Ovary (tissue), 3 donors: ENCODE measurements around the gene RIC8B.

ENCODE experiments used
- EP300 ChIP-seq: sonication (generic); formaldehyde crosslinking; IDR thresholded peaks from one replicate; pipeline ENCODE4 v1.6.1; 2017; ENCODE audit warnings: antibody characterized with exemption
- POLR2A ChIP-seq: fragments of 450-650 bp; IDR thresholded peaks from one replicate; pipeline ENCODE4 v1.6.1; 2017; ENCODE audit warnings: antibody characterized with exemption, mild to moderate bottlenecking, moderate library complexity
- TF ChIP-seq, protein P1 (sequence below), 3 donors: fragments of 450-650 bp in 2 of 3; fragments of 200-600 bp in 1 of 3; IDR thresholded peaks; one replicate each; pipeline versions ENCODE4 v1.5.1 to v1.8.0; 2016 to 2022; ENCODE audit warnings: antibody characterized with exemption in 3 of 3, mild to moderate bottlenecking in 1 of 3
- donor health status: DM: no; HTN: no; CAD: no.

DNA sequence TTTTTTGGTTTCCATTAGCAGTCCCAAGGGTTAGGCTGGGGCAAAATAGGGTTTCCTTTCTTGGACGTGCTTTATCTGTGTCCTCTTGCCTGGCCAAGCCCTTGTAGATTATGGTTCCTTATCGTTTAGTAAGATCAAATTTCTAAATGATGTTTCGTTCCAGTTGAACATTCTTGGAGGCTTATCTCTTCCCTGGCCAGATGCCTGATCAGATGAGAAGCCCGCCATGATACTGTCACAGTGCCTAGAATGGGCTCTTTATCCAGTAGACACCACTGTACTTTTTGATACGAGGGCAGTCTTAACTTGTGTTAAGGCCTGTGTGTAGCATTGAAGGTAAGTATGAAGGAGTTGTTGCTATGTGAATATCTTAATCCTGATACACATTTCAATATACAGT lies 105.1 kb downstream of the RIC8B start:
- TF ChIP-seq POLR2A: no peak
- TF ChIP-seq, protein P1, sequence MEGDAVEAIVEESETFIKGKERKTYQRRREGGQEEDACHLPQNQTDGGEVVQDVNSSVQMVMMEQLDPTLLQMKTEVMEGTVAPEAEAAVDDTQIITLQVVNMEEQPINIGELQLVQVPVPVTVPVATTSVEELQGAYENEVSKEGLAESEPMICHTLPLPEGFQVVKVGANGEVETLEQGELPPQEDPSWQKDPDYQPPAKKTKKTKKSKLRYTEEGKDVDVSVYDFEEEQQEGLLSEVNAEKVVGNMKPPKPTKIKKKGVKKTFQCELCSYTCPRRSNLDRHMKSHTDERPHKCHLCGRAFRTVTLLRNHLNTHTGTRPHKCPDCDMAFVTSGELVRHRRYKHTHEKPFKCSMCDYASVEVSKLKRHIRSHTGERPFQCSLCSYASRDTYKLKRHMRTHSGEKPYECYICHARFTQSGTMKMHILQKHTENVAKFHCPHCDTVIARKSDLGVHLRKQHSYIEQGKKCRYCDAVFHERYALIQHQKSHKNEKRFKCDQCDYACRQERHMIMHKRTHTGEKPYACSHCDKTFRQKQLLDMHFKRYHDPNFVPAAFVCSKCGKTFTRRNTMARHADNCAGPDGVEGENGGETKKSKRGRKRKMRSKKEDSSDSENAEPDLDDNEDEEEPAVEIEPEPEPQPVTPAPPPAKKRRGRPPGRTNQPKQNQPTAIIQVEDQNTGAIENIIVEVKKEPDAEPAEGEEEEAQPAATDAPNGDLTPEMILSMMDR (IDR thresholded peaks at IDR 0.05): no peak
- no peak for TF ChIP-seq EP300
